OCI-M2 (cell line): ENCODE data around the gene TLL2.
"Not testable (repeated sequence)": the region's sequence is repeated elsewhere in the genome, so short reads cannot be mapped to it uniquely, and the experiment has no call there.

Source experiments
- DNase-seq: peaks from one replicate; lab custom pipeline; 2025; ENCODE audit not compliant: unreplicated experiment; lab: John Stamatoyannopoulos, UW

The TLL2 gene

GRCh38 chr10:96513698-96514561, at the start of gene TLL2:
TLL2 (minus strand) TSS chr10:96513926; CDS start chr10:96513685, 241 bp downstream.
- peak; percentile 53 for DNase-seq

GRCh38 chr10:96560966-96561887, 47.5 kb upstream of the TLL2 start:
- DNase-seq = no peak

- no peak for DNase-seq
Observed at GRCh38 chr10:96560489-96560888, 46.8 kb upstream of the TLL2 start.

DNA sequence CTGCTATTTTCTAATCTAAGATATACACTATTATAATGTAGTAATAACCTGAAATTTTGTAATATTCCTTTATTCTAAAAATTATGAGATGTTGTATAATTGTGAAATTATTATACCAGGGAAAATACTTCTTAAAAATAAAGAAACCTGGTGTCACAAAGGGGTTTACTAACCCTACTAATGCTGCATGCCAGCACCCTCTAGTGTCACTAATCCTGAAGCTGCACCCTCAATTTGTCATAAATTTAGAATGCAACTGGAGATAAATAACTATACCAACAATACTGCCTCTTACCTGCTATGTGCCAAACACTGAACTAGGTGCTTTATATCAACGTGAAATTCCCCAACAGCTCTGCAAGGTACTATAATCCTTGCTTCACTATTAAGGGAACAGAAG, 42.3 kb upstream of the TLL2 start:
- no peak for DNase-seq

DNA sequence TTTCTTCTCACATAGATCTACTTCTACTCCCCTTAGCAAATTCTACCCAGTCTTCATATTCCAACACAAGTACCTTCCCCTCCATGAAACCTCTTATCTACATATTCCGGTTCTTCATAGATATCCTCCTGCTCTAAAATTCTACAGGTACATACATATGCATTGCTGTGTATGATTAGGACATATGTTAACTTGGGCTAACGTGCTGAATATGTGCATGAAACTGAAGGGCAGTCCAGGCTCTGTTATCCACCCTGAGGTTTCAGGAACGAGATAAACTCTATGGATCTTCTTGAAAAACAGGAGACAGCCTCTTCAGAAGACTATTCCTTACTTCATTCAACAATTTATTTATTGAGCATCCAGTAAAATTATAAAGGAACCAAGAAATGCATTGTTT, 41.6 kb upstream of the TLL2 start:
- no peak for DNase-seq

DNA sequence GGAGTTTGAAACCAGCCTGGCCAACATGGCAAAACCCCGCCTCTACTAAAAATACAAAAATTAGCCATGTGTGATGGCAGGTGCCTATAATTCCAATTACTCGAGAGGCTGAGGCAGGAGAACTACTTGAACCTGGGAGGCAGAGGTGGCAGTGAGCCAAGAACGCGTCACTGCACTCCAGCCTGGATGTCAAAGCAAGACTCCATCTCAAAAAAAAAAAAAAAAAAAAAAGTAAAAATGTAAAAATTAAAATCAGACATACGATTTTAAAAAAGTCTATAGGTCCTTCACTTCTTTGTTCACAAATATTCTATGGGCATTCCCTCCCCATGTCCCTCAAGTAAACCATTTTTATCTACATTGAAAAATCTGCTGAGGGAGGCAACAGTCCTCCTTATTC, 34.9 kb upstream of the TLL2 start:
- DNase-seq = no peak

DNA sequence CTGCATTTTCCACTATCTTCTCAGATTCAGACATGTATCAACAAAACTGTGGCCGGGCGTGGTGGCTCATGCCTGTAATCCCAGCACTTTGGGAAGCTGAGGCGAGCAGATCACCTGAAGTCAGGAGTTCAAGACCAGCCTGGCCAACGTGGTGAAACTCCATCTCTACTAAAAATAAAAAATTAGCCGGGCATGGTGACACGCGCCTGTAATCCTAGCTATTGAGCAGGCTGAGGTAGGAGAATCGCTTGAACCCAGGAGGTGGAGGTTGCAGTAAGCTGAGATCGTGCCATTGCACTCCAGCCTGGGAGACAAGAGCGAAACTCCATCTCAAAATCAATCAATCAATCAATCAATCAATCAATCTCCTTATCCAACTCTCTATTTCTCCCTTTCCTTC, 31.8 kb upstream of the TLL2 start:
- DNase-seq = not testable (repeated sequence)

DNA sequence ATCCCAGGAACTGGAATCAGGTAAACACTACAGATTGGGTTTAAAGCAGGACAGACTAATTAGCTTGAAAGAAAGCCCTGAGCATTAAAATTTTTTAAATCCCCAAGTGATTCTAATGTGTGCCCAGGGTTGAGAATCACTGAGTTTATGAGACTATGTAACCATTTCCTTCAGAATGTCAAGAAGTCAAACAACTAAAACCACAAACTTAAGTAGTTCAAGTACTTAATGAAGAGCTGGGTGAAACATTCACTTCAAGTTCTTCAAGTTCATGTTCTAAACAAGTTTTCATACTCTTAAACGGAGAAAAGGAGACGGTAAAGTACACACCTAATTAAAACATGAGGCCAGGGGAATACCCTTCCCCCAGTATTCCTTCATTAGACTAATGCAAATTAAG, 28.2 kb upstream of the TLL2 start:
- DNase-seq = no peak

DNA sequence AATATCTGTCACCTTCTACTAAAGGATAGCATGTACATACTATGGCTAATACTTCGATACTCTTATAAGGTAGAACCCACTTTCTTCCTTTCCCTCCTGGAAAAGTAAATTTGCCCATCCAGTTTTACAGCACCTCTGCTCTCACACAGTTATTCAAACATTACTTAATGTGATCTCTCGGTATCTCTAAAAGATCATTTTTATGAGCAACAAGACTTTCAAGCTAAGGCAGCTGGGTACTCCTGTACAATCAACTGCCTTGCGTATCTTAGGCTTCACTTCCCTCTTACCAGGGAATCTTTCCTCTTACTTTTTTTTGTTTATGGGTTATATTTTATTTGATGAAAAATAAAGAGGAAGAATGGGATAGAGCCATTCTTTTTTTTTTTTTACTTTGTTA, 26.5 kb upstream of the TLL2 start:
- DNase-seq = no peak

DNA sequence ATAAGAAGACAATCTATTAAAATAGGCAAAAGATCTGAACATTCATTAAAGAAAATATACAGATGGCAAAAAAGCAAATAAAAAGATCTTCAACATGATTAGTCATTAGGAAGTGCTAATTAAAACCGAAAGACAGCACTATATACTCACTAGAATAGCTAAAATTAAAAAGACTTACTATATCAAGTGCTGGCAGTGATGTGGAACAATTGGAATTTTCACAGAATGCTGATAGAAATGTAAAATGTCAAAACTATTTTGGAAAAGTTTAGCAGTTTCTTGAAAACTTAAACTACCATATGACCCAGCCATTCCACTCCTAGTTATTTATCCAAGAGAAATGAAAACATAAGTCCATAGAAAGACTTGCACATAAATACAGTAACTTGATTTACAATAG, 25.0 kb upstream of the TLL2 start:
- DNase-seq = no peak

DNA sequence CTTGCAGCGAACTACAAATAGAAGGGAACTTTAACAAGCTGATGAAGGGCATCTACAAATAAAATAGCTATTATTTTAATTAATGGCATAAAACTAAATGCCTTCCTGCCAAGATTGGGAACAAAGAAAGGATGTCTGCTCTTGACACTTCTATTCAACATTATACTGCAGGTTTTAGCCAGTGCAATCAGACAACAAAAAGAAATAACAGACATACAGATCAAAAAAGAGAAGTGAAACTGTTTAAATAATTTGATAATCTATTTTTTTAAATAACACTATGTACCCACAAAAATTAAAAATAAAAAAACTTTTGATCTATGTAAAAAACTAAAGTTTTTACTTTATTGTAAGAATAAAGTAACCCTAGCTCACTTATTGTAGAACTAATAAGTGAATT, 22.4 kb upstream of the TLL2 start:
- DNase-seq = no peak

- DNase-seq = no peak
Observed at GRCh38 chr10:96532523-96532922, 18.8 kb upstream of the TLL2 start.

DNA sequence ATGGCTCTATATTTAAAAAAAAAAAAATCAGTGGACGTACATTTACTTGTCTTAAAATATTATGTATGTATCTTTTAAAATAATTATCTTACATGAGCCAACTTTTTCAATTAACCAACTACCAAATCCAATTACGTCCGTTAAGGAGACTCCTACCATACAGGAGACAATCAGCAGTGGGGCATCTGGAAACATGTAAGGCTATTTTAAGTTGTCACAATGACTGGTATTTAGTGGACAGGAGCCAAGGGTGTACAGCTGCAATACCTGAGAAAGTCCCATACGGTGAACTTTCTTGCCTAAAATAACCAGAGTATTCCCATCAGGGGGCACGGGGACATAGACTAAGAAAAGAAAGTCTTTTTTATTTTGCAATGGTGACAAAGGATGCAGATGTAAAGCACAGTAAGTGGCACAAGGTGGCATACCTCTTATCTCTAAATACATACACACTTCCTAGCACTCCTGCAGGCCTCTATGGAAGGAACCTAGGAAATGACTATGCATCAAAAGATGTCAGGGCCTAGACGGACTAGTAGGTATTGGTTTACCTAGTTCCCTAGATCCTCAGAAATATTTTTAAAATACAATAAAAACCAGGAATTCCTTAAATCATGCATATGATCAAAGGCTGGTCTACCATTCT, 16.0 kb upstream of the TLL2 start:
- DNase-seq = no peak

DNA sequence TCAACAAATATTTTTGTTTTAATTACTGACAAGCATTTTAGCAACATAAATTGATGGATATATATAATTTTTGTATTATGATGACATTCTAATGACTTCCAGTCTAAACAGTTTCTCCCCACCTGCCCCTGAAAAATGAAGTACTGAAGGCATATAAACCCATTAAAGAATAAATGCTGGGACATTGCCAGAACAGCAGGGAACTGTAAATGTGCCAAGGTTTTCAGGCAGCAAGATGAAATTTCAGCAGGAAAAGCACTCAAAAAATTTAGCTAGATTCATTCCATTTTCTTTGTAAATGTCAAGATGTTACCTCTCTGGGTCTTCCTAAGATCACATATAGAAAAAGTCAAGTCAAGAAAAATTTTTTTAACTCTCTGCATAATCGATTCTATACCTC, 11.0 kb upstream of the TLL2 start:
- DNase-seq = no peak

GRCh38 chr10:96517284-96517683, 3.6 kb upstream of the TLL2 start:
- DNase-seq = no peak

GRCh38 chr10:96516337-96516736, 2.6 kb upstream of the TLL2 start:
- no peak for DNase-seq

- DNase-seq = no peak
Observed at GRCh38 chr10:96513305-96513697, 425 bp downstream of the TLL2 start.

DNA sequence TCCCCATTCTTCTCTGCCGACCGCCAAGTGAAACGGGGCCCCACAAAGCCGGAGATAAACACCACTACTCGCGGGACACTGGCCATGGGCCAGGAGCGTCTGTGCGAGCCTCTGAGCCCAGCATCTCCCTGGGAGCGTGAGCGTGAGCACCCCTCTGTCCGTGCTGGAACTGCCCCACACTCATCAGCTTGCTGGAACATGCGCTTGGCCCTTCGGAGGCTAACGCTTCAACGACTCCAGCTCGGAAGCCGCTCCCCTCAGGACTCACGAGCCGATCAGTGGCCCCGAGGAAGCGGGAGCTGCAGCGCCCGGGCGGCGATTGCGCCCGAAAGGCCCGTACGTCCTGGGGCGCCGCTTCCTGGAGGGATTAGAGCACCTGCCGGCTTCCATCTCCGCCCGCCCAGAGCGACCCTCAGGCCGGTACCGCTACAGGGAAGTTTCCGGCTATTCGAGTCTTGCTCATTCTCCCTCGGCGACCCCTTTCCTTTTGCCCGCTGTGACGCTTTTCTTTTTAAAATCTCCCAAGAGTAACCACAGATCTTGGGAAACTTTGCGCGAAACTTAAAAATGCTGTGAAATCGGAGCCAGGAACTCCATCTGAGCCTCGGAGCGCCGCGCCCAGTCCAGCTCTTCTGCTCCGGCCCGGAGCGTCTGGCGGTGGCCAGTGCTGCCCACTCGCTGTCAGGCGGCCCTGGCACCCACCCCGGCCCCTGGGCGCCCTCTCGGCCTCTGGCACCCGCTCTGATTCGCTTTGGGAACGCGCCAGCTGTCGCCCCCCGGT, 1.0 kb downstream of the TLL2 start:
- no peak for DNase-seq

DNA sequence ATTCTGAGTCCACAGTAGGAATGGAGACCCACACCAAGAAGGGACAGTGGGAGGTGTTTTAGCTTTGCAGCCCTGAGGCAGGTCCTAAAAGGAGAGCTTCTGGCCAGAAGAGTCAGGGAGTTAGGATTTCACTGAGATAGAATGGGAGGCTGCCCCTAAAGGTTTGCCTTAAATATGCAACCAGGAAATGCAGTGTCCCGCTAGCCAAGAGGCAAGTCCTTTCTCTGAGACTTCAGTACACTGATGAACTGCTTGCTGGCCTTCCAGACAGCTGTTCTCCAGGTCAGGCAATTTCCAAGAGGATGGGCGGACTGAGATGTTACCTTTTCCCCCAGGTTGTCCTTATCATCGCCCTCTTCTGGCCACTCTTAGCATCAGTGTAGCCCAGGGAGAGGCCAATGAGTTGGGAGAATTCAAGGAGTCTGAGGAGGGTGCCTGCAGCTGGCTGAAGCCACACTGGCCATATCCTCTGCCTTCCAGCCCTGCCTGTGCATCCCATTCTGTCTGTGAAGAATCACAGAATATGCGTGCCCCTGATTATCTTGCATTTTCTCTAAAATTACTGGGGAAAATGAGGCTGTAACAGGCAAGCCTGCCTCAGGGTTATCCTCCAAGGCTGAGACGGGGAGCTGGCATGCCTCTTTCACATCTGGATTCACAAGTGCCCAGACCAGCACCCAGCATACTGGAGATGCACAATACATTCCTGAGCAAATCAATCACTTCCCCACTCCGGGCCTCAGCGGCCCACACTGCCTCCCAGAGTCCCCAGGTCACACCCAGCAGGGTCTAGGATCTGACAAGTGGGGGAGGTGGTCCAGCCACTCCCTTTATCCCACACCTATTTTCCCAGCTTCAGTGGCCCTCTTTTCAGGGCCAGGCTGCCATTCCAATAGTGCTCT, 2.4 kb downstream of the TLL2 start:
- DNase-seq = no peak
